ENCODE results near the gene LNX2. TPM values are rescaled to one million over a fixed set of nuclear protein-coding genes. Genes with fewer than 3 reads are reported as not detected.

LNX2 gene
- total and polyA plus RNA-seq, 5 experiments from 2014 or later = 2.5 to 10.8 (median 3.1) TPM

GRCh38 chr13:27510082-27510481 is 110.2 kb downstream of the LNX2 start:
- ATAC-seq (no peak), DNase-seq (no peak)
- Mint-ChIP-seq H3K27me3 (peaks cover 9 to 24% (median 12%) of the 10 kb centered on the region in 5 donors), H3K4me1 (no peaks in the 10 kb centered on the region), H3K4me3 (no peak overlapping the region), H3K36me3 (peaks cover 0 to 4% (median 0%) of the 10 kb centered on the region in 3 donors), H3K27ac (no peak overlapping the region), H3K9me3 (peaks cover 0 to 2% (median 0%) of the 10 kb centered on the region in 9 donors)
- POLR2A ChIA-PET = no interaction called here

- POLR2A ChIA-PET = interaction anchor here (0.6 kb wide), 1 partner anchor 387 kb away, joined by 3 read pairs; no protein-coding TSS in a partner anchor
- ATAC-seq (no peak), DNase-seq (no peak)
- H3K27ac Mint-ChIP-seq = no peak overlapping the region
- H3K27me3 Mint-ChIP-seq = peaks cover 9 to 23% (median 12%) of the 10 kb centered on the region in 5 donors
- H3K9me3 Mint-ChIP-seq = peaks cover 0 to 2% (median 0%) of the 10 kb centered on the region in 9 donors
- no peaks in the 10 kb centered on the region for H3K4me1 Mint-ChIP-seq
- H3K4me3 Mint-ChIP-seq = no peak overlapping the region
- peaks cover 0 to 4% (median 0%) of the 10 kb centered on the region in 3 donors for H3K36me3 Mint-ChIP-seq
Measured at GRCh38 chr13:27508802-27509201, 111.5 kb downstream of the LNX2 start.

DNA sequence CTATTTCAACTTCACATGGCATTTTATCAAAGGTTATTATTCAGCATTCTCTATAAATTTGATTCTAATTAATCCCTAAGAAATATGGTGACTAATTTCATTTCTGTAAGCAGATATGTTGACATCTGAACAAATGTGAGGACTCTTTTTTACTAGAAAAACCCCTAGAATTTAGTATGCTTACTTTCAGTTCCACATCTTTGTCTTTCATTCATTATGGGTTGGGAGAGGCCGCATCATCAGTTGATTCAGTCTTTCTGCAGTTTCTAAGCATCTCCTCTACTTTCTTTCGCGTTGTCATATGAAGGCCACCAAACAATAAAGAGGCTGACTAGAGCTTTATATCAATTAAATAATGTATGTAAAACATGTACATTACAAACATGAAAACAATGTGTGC is 114.5 kb downstream of the LNX2 start:
- no peak overlapping the region for H3K4me3 Mint-ChIP-seq

DNA sequence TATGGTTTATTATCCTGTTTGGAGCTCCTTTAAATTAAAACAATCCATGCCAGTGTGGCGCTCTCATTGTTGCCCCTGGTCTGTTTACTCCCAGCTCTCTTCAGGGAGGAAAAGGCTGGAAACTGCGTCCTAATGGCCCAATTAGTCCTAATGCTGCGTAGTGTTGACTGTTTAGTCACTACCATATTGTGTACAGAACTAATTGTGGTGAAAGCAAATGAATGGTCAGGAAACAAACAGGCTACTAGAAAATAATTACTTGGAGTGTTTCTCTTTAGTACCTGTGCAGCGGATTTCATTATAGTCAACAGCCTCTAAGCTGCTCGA is 115.5 kb downstream of the LNX2 start:
- Mint-ChIP-seq H3K36me3 (no peaks in the 10 kb centered on the region), H3K4me1 (no peaks in the 10 kb centered on the region), H3K27ac (peak overlapping the region in 1 of 10 donors; percentile 17), H3K27me3 (peaks cover 0 to 5% (median 0%) of the 10 kb centered on the region in 5 donors), H3K4me3 (no peak overlapping the region), H3K9me3 (no peaks in the 10 kb centered on the region)
- DNase-seq (no peak), ATAC-seq (no peak)
- POLR2A ChIA-PET = no interaction called here

More for the DNA sequence above, 114.5 kb downstream of the LNX2 start:
- POLR2A ChIA-PET = interaction anchor here (0.6 kb wide), 1 partner anchor 18 kb away, joined by 3 read pairs; no protein-coding TSS in a partner anchor
- ATAC-seq (no peak), DNase-seq (no peak)
- H3K9me3 Mint-ChIP-seq = no peaks in the 10 kb centered on the region
- H3K4me1 Mint-ChIP-seq = no peaks in the 10 kb centered on the region
- peaks cover 2 to 13% (median 6%) of the 10 kb centered on the region in 5 donors for H3K27me3 Mint-ChIP-seq
- H3K36me3 Mint-ChIP-seq = no peaks in the 10 kb centered on the region
- no peak overlapping the region for H3K27ac Mint-ChIP-seq

GRCh38 chr13:27504128-27504867 is 116.0 kb downstream of the LNX2 start:
- DNase-seq = no peak
- Mint-ChIP-seq H3K9me3 (no peaks in the 10 kb centered on the region), H3K36me3 (no peaks in the 10 kb centered on the region), H3K27me3 (no peaks in the 10 kb centered on the region), H3K27ac (no peak overlapping the region), H3K4me3 (no peak overlapping the region), H3K4me1 (no peaks in the 10 kb centered on the region)
- POLR2A ChIA-PET = no interaction called here
- no peak for ATAC-seq

- Mint-ChIP-seq H3K9me3 (no peaks in the 10 kb centered on the region), H3K36me3 (no peaks in the 10 kb centered on the region), H3K4me3 (no peak overlapping the region), H3K4me1 (no peaks in the 10 kb centered on the region), H3K27ac (no peak overlapping the region), H3K27me3 (no peaks in the 10 kb centered on the region)
- POLR2A ChIA-PET = no interaction called here
- ATAC-seq (no peak), DNase-seq (no peak)
Measured at GRCh38 chr13:27500806-27501534, 119.4 kb downstream of the LNX2 start.

GRCh38 chr13:27497563-27498230 is 122.6 kb downstream of the LNX2 start:
- Mint-ChIP-seq H3K27me3 (no peaks in the 10 kb centered on the region), H3K36me3 (no peaks in the 10 kb centered on the region), H3K27ac (no peak overlapping the region), H3K9me3 (no peaks in the 10 kb centered on the region), H3K4me1 (peaks cover 0 to 2% (median 0%) of the 10 kb centered on the region in 4 donors), H3K4me3 (no peak overlapping the region)
- POLR2A ChIA-PET = no interaction called here
- ATAC-seq (no peak), DNase-seq (no peak)

- Mint-ChIP-seq H3K36me3 (no peaks in the 10 kb centered on the region), H3K4me3 (no peak overlapping the region), H3K27me3 (no peaks in the 10 kb centered on the region), H3K9me3 (no peaks in the 10 kb centered on the region), H3K27ac (no peak overlapping the region), H3K4me1 (peaks cover 0 to 2% (median 0%) of the 10 kb centered on the region in 4 donors)
- ATAC-seq (no peak), DNase-seq (no peak)
- POLR2A ChIA-PET = no interaction called here
Measured at GRCh38 chr13:27496536-27497273, 123.6 kb downstream of the LNX2 start.

GRCh38 chr13:27496006-27496405 is 124.3 kb downstream of the LNX2 start:
- no peak for ATAC-seq
- Mint-ChIP-seq H3K27ac (no peak overlapping the region), H3K4me3 (no peak overlapping the region), H3K4me1 (peaks cover 0 to 2% (median 0%) of the 10 kb centered on the region in 4 donors), H3K27me3 (no peaks in the 10 kb centered on the region), H3K36me3 (no peaks in the 10 kb centered on the region), H3K9me3 (no peaks in the 10 kb centered on the region)
- no peak for DNase-seq
- POLR2A ChIA-PET = no interaction called here

Other genes with a start within 250 kb of the LNX2 start
- gene GTF3A, start 195.9 kb downstream of the LNX2 start, total RNA-seq = 100 to 1,000 TPM; 238 to 244 TPM
- gene GTF3A, start 195.9 kb downstream of the LNX2 start, polyA plus RNA-seq = 100 to 1,000 TPM; 406 to 534 (median 525) TPM
- gene MTIF3, start 170.0 kb downstream of the LNX2 start, total RNA-seq = 10 to 100 TPM; 80.7 to 81.7 TPM
- gene MTIF3, start 170.0 kb downstream of the LNX2 start, polyA plus RNA-seq = 10 to 100 TPM; 46.6 to 69.2 (median 60.8) TPM
- gene POLR1D, start 1.4 kb upstream of the LNX2 start, total RNA-seq = 100 to 1,000 TPM; 160 to 165 TPM
- gene POLR1D, start 1.4 kb upstream of the LNX2 start, polyA plus RNA-seq = 100 to 1,000 TPM; 115 to 136 (median 126) TPM
- gene GSX1, start 172.0 kb upstream of the LNX2 start, total RNA-seq = not detected
- gene GSX1, start 172.0 kb upstream of the LNX2 start, polyA plus RNA-seq = not detected